OCI-LY1 (cell line): ENCODE measurements around the gene MINDY4.

ENCODE experiments used
- H2AFZ ChIP-seq: fragments of 200-600 bp; sonication (generic), shearing (Covaris generic); 2 replicates; pipeline ENCODE4 v1.6.0; 2014; ENCODE audit warnings: antibody characterized with exemption, mild to moderate bottlenecking, low read length
- H3F3A ChIP-seq: fragments of 200-600 bp; sonication (generic), shearing (Covaris generic); 2 replicates; pipeline ENCODE4 v1.6.0; 2014; ENCODE audit warnings: mild to moderate bottlenecking, antibody characterized with exemption, low read length, moderate library complexity; ENCODE audit not compliant: insufficient read depth
- H3K27ac ChIP-seq: fragments of 200-600 bp; sonication (generic); 2 replicates; pipeline ENCODE4 v1.5.1; 2014; ENCODE audit warnings: low read length, mixed run types, mild to moderate bottlenecking, low read depth; ENCODE audit not compliant: poor library complexity, severe bottlenecking
- H3K27me3 ChIP-seq: fragments of 200-600 bp; sonication (generic); 2 replicates; pipeline ENCODE4 v1.6.0; 2014; ENCODE audit warnings: antibody characterized with exemption, mild to moderate bottlenecking, low read length, moderate library complexity; ENCODE audit not compliant: insufficient read depth
- H3K36me3 ChIP-seq: fragments of 200-600 bp; sonication (generic); 2 replicates; pipeline ENCODE4 v1.6.1; 2014; ENCODE audit warnings: mild to moderate bottlenecking, antibody characterized with exemption, low read length, moderate library complexity, mixed read lengths; ENCODE audit not compliant: insufficient read depth
- H3K4me1 ChIP-seq: fragments of 200-600 bp; sonication (generic); 2 replicates; pipeline ENCODE4 v1.5.1; 2014; ENCODE audit warnings: mild to moderate bottlenecking, low read length, moderate library complexity; ENCODE audit not compliant: insufficient read depth, severe bottlenecking
- H3K4me2 ChIP-seq: fragments of 200-600 bp; sonication (generic), shearing (Covaris generic); 2 replicates; pipeline ENCODE4 v1.6.1; 2014; ENCODE audit warnings: low read length
- H3K4me3 ChIP-seq: fragments of 200-600 bp; sonication (generic); 2 replicates; pipeline ENCODE4 v1.5.1; 2014; ENCODE audit warnings: low read length, low read depth, mild to moderate bottlenecking, mixed read lengths; ENCODE audit not compliant: poor library complexity, severe bottlenecking
- H3K79me2 ChIP-seq: fragments of 200-600 bp; shearing (Covaris generic); 2 replicates; pipeline ENCODE4 v1.6.1; 2016; ENCODE audit warnings: mixed run types, low read length, mixed read lengths; ENCODE audit not compliant: insufficient read depth
- H3K9ac ChIP-seq: fragments of 200-600 bp; sonication (generic), shearing (Covaris generic); 2 replicates; pipeline ENCODE4 v1.6.1; 2014; ENCODE audit warnings: mild to moderate bottlenecking, low read length, mixed read lengths
- H3K9me2 ChIP-seq: fragments of 200-600 bp; sonication (generic), shearing (Covaris generic); 2 replicates; pipeline ENCODE4 v1.6.1; 2014; ENCODE audit warnings: low read depth, mild to moderate bottlenecking, low read length, mixed read lengths
- H3K9me3 ChIP-seq: fragments of 200-600 bp; shearing (Covaris generic); 2 replicates; pipeline ENCODE4 v1.6.1; 2014; ENCODE audit warnings: low read length, mixed read lengths
- H4K20me1 ChIP-seq: fragments of 200-600 bp; sonication (generic), shearing (Covaris generic); 2 replicates; pipeline ENCODE4 v1.6.0; 2016; ENCODE audit warnings: mild to moderate bottlenecking, low read length; ENCODE audit not compliant: insufficient read depth
- CTCF ChIP-seq: fragments of 200-600 bp; sonication (generic), shearing (Covaris generic); IDR thresholded peaks from 2 replicates; pipeline ENCODE4 v1.5.1; 2017; ENCODE audit warnings: mild to moderate bottlenecking, antibody characterized with exemption, low read length, moderate library complexity, mixed read lengths
- EZH2 ChIP-seq: fragments of 200-600 bp; sonication (generic), shearing (Covaris generic); IDR thresholded peaks from 2 replicates; pipeline ENCODE4 v1.8.0; 2017; ENCODE audit warnings: borderline replicate concordance, mixed run types, mild to moderate bottlenecking, antibody characterized with exemption, low read length, moderate library complexity, mixed read lengths

MINDY4 gene

DNA sequence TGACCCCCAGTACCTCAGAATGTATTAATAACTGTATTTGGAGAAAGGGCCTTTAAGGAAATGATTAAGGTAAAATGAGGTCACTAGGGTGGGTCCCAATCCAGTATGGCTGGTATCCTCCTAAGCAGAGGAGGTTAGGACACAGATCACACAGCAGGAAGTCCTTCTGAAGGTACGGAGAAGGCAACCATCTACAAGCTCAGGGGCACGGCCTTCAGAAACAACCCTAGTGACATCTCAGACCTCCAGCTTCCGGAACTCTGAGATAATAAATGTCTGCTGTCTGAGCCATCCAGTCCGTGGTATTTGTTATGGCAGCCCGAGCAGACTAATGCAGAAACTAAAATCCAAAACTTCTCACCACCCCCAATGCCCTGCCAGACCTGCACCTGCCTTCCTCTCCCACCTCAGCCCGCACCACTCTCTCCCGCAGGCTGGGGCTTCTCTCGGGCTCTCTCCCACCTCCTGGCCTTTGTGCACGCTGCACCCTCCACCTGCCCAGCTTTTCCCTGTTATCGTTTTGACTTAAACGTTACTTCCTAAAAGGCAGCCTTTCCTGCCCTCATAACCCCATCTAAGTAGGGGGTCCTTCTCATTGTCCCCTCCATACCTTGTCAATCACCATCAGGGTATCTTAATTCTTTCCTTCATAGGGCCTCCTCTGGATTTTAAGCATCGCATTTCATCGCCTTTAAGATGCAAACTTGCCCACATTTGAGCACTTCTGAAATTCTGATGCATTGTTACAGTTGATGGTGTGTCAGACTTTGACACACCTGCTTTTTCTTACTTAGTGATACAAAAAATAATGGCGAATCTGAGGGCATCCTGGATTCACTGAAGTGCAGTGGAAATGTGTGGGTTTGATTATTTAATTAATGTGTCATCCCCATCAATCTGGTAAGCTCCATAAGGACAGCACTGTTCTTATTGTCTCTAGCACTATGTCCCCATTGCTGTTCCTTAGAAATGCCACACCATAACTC is 108.2 kb downstream of the MINDY4 start:
- peaks cover 7% of the 10 kb centered on the region; the same call in 1 of the 2 replicates for H3K27me3 ChIP-seq
- H3K4me2 ChIP-seq: no peak overlapping the region
- H3K4me1 ChIP-seq: no peaks in the 10 kb centered on the region
- no peaks in the 10 kb centered on the region for H3K36me3 ChIP-seq
- H3K27ac ChIP-seq: no peak overlapping the region
- H4K20me1 ChIP-seq: no peaks in the 10 kb centered on the region
- no peaks in the 10 kb centered on the region for H3K9me2 ChIP-seq
- H3K4me3 ChIP-seq: no peak overlapping the region
- H3K9me3 ChIP-seq: no peaks in the 10 kb centered on the region
- H2AFZ ChIP-seq: no peak overlapping the region
- no peak for TF ChIP-seq CTCF
- no peak for TF ChIP-seq EZH2
- H3K79me2 ChIP-seq: no peaks in the 10 kb centered on the region
- H3F3A ChIP-seq: no peaks in the 10 kb centered on the region
- H3K9ac ChIP-seq: no peak overlapping the region

DNA sequence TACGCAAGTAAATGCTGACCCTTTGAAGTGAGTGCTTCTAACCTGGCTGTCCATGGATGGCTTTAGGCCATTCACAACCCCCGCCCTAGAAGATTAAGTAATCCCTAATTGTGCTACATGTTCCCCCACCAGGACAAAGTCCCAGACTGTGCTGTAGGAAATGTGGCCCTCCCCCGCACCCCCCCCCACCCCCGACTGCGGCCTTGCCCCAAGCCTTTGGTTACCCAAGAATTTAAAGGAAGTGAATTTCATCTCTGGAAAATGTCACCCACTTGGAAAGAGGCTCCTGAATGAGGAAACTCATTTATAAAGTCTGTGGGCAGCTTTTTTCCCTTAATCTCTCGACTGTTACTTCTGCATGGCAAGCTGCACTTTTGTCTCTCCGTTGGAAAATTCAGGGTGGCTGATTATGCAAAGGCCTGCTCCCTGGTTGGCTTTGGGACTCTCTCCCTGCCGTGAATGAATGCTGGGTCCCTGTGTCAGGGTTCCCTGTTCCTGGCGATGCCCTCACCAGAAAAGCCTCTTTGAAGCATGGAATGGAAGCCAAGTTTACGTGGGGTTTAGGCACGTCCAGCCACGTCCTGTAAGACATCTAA is 109.0 kb downstream of the MINDY4 start:
- H2AFZ ChIP-seq: no peak overlapping the region
- no peak overlapping the region for H3K9ac ChIP-seq
- H3K4me3 ChIP-seq: no peak overlapping the region
- no peaks in the 10 kb centered on the region; the same call in 1 of the 2 replicates for H3K27me3 ChIP-seq
- H3K9me3 ChIP-seq: no peaks in the 10 kb centered on the region
- no peak overlapping the region for H3K4me2 ChIP-seq
- no peaks in the 10 kb centered on the region for H3K79me2 ChIP-seq
- TF ChIP-seq EZH2: no peak
- no peak for TF ChIP-seq CTCF
- H3K36me3 ChIP-seq: no peaks in the 10 kb centered on the region
- H4K20me1 ChIP-seq: no peaks in the 10 kb centered on the region
- no peaks in the 10 kb centered on the region for H3F3A ChIP-seq
- H3K27ac ChIP-seq: no peak overlapping the region
- H3K9me2 ChIP-seq: no peaks in the 10 kb centered on the region
- no peaks in the 10 kb centered on the region for H3K4me1 ChIP-seq

DNA sequence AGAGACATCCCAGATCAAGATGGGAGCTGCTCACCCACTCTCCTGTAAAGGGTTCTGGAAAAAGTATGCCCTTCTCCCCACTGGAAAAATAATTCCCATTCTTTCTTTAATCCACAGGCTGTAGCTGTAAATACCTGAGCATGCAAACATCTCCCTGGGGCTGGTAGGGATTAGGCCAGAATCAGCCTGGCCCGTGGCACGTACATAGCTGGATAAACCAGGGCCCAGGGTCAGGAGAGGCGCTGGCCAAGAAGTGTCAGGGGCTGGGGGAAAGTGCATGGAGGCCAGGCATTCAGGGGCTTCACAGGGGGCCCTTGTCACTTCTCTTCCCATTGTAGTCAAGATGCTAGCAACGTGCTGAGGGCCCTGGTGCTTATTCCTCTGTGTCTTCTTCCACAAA is 109.7 kb downstream of the MINDY4 start:
- H4K20me1 ChIP-seq: no peaks in the 10 kb centered on the region
- H3K4me3 ChIP-seq: no peak overlapping the region

More for the DNA sequence above, 109.7 kb downstream of the MINDY4 start:
- TF ChIP-seq CTCF (no peak), EZH2 (no peak)
- Histone ChIP-seq H3K4me2 (no peak overlapping the region), H3K4me1 (no peaks in the 10 kb centered on the region), H2AFZ (no peak overlapping the region), H3F3A (no peaks in the 10 kb centered on the region), H3K9me2 (no peaks in the 10 kb centered on the region), H3K27ac (no peak overlapping the region), H3K36me3 (no peaks in the 10 kb centered on the region), H3K9me3 (no peaks in the 10 kb centered on the region), H3K27me3 (no peaks in the 10 kb centered on the region; the same call in 1 of the 2 replicates), H3K9ac (no peak overlapping the region), H3K79me2 (no peaks in the 10 kb centered on the region)
